Keratinocyte (primary cell): Measurements from ENCODE around the gene MDM2. TPM values are rescaled to one million over a fixed set of nuclear protein-coding genes. Genes with fewer than 3 reads are reported as not detected.

ENCODE experiments used
- DNase-seq: peaks from one replicate; pipeline ENCODE4 v3.0.0-alpha.2; 2011; ENCODE audit warnings: low read depth, missing footprints, low spot score
- FAIRE-seq: peaks from 2 replicates; lab custom pipeline; 2011; peaks lifted over from hg19 to GRCh38; lab: Jason Lieb, UNC
- H2AFZ ChIP-seq: 2 replicates; pipeline ENCODE4 v1.6.0; 2012; ENCODE audit warnings: low read length, control low read depth, inconsistent platforms; ENCODE audit not compliant: control insufficient read depth
- H3K27ac ChIP-seq: 2 replicates; pipeline ENCODE4 v1.5.1; 2011; ENCODE audit warnings: low read length; ENCODE audit not compliant: control insufficient read depth, insufficient read depth
- H3K27me3 ChIP-seq: 3 replicates; pipeline ENCODE4 v1.6.0; 2011; ENCODE audit warnings: low read length; ENCODE audit not compliant: control insufficient read depth, insufficient read depth; ENCODE audit errors: extremely low read depth
- H3K36me3 ChIP-seq, 2 experiments: 2 replicates in 1 of 2; 3 replicates in 1 of 2; pipeline ENCODE4 v1.5.1; 2011; ENCODE audit warnings: low read length in 2 of 2, mild to moderate bottlenecking in 1 of 2; ENCODE audit not compliant: control insufficient read depth in 2 of 2, insufficient read depth in 2 of 2; ENCODE audit errors: extremely low read depth in 1 of 2
- H3K4me1 ChIP-seq: 3 replicates; pipeline ENCODE4 v1.5.1; 2011; ENCODE audit warnings: low read length; ENCODE audit not compliant: control insufficient read depth, insufficient read depth; ENCODE audit errors: extremely low read depth
- H3K4me2 ChIP-seq: 3 replicates; pipeline ENCODE4 v1.6.0; 2011; ENCODE audit warnings: low read depth, low read length; ENCODE audit not compliant: control insufficient read depth, insufficient read depth; ENCODE audit errors: extremely low read depth
- H3K4me3 ChIP-seq, 3 experiments: fragments of 200-600 bp in 1 of 3; sonication (generic) in 1 of 3; 2 replicates in 2 of 3; 3 replicates in 1 of 3; pipeline ENCODE4 v1.5.1; 2011 to 2016; ENCODE audit warnings: low read length in 3 of 3, mild to moderate bottlenecking in 3 of 3, control low read depth in 2 of 3, inconsistent platforms in 1 of 3, low read depth in 1 of 3, mixed read lengths in 1 of 3, mixed run types in 1 of 3, moderate library complexity in 1 of 3; ENCODE audit not compliant: control insufficient read depth in 2 of 3, insufficient read depth in 2 of 3; ENCODE audit errors: extremely low read depth in 1 of 3
- H3K79me2 ChIP-seq: 2 replicates; pipeline ENCODE4 v1.6.0; 2012; ENCODE audit warnings: low read length; ENCODE audit not compliant: control insufficient read depth, insufficient read depth
- H3K9ac ChIP-seq: 3 replicates; pipeline ENCODE4 v1.6.0; 2011; ENCODE audit warnings: low read length; ENCODE audit not compliant: control insufficient read depth, insufficient read depth; ENCODE audit errors: extremely low read depth
- H3K9me1 ChIP-seq: 3 replicates; pipeline ENCODE4 v1.6.0; 2011; ENCODE audit warnings: low read length; ENCODE audit not compliant: control insufficient read depth, insufficient read depth; ENCODE audit errors: extremely low read depth
- H3K9me3 ChIP-seq: 2 replicates; pipeline ENCODE4 v1.5.1; 2012; ENCODE audit warnings: low read depth, low read length; ENCODE audit not compliant: control insufficient read depth
- H4K20me1 ChIP-seq: 3 replicates; pipeline ENCODE4 v1.6.0; 2011; ENCODE audit warnings: low read length; ENCODE audit not compliant: control insufficient read depth, insufficient read depth; ENCODE audit errors: extremely low read depth
- EZH2 ChIP-seq: IDR thresholded peaks from one replicate; pipeline ENCODE4 v1.6.1; 2012; ENCODE audit warnings: inconsistent platforms, mild to moderate bottlenecking, low read length, moderate library complexity
- dilution Hi-C: fragments of 300-500 bp; cut with MboI; formaldehyde crosslinking; loops from one replicate; pipeline ENCODE4 v1.7.0; 2020; ENCODE audit warnings: low sequenced_read_pairs; ENCODE audit not compliant: extremely low pct_ligation_motif_present
- polyA plus RNA-seq, 5 experiments: library from polyadenylated mRNA; depleted of rRNA in 3 of 5; stranded (reverse) in 3 of 5; stranded (forward) in 1 of 5; unstranded in 1 of 5; fragments of >200 nt; gene quantifications; 1 replicate in 1 of 5; 2 replicates in 3 of 5; 3 replicates in 1 of 5; pipeline versions ENCODE4 v1.2.1 to v1.2.3, GENCODE V29; 2011 to 2012; ENCODE audit warnings: missing spikeins in 2 of 5, low read depth in 1 of 5, low replicate concordance in 1 of 5
- TF ChIP-seq, protein P1 (sequence below), 3 experiments: IDR thresholded peaks in 1 of 3; conservative IDR thresholded peaks in 1 of 3; optimal IDR thresholded peaks in 1 of 3; 2 replicates in 2 of 3; 3 replicates in 1 of 3; pipeline versions ENCODE3 to v1.5.1; 2011; ENCODE audit warnings: low read length in 3 of 3, mild to moderate bottlenecking in 3 of 3, moderate library complexity in 2 of 3, control low read depth in 1 of 3, inconsistent platforms in 1 of 3; ENCODE audit not compliant: insufficient read depth in 2 of 3; ENCODE audit errors: extremely low read depth in 1 of 3

Gene MDM2
- polyA plus RNA-seq, 1 donor (not counting 4 experiments of a cell fraction or from before 2014, with no cell fraction given) = 55.0 TPM

GRCh38 chr12:68880660-68881325, 72.8 kb downstream of the MDM2 start:
- no peaks in the 10 kb centered on the region for H3K9me1 ChIP-seq
- H4K20me1 ChIP-seq = no peaks in the 10 kb centered on the region
- H3K79me2 ChIP-seq = no peaks in the 10 kb centered on the region
- FAIRE-seq (no peak), DNase-seq (no peak)
- no peak overlapping the region for H3K9ac ChIP-seq
- H3K4me2 ChIP-seq = no peak overlapping the region
- TF ChIP-seq, protein P1, sequence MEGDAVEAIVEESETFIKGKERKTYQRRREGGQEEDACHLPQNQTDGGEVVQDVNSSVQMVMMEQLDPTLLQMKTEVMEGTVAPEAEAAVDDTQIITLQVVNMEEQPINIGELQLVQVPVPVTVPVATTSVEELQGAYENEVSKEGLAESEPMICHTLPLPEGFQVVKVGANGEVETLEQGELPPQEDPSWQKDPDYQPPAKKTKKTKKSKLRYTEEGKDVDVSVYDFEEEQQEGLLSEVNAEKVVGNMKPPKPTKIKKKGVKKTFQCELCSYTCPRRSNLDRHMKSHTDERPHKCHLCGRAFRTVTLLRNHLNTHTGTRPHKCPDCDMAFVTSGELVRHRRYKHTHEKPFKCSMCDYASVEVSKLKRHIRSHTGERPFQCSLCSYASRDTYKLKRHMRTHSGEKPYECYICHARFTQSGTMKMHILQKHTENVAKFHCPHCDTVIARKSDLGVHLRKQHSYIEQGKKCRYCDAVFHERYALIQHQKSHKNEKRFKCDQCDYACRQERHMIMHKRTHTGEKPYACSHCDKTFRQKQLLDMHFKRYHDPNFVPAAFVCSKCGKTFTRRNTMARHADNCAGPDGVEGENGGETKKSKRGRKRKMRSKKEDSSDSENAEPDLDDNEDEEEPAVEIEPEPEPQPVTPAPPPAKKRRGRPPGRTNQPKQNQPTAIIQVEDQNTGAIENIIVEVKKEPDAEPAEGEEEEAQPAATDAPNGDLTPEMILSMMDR (optimal IDR thresholded peaks at IDR 0.05 in 1 of 3, IDR thresholded peaks at IDR 0.05 in 1 of 3, conservative IDR thresholded peaks at IDR 0.05 in 1 of 3; ENCODE audit: extremely low read depth in 1 of 3, insufficient read depth in 2 of 3, low read length in 3 of 3) = no peak
- TF ChIP-seq EZH2 = no peak
- H3K27ac ChIP-seq = no peak overlapping the region
- no peak overlapping the region for H2AFZ ChIP-seq
- no peaks in the 10 kb centered on the region for H3K36me3 ChIP-seq
- H3K9me3 ChIP-seq = no peaks in the 10 kb centered on the region
- no peak overlapping the region for H3K4me3 ChIP-seq
- no peaks in the 10 kb centered on the region for H3K27me3 ChIP-seq
- H3K4me1 ChIP-seq = no peaks in the 10 kb centered on the region
- dilution Hi-C loops = no loop called here

DNA sequence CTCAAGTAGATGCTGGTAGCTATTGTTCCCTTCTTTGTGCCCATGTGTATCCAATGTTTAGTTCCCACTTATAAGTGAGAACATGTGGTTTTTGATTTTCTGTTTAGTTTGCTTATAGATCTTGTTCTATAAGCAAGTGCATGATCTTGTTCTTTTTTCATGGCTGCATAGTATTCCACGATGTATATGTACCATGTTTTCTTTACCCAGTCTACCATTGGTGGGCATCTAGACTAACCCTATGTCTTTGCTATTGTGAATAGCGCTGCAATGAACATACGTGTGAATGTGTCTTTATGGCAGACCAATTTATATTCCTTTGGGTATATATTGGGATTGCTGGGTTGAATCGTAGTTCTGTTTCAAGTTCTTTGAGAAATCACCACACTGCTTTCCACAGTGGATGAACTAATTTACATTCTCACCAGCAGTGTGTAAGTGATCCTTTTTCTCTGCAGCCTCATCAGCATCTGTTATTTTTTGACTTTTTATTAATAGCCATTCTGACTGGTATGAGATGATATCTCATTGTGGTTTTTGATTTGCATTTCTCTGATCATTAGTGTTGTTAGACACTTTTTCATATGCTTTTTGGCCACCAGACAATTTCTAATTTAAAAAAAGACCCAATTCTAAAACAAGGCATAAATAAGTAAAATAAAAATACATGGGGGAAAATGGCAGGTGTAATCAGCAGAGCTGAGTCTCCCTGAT, 74.4 kb downstream of the MDM2 start:
- no peak overlapping the region for H3K4me3 ChIP-seq
- no peaks in the 10 kb centered on the region for H3K79me2 ChIP-seq
- no peaks in the 10 kb centered on the region for H3K9me3 ChIP-seq
- FAIRE-seq = no peak
- H2AFZ ChIP-seq = no peak overlapping the region
- no peaks in the 10 kb centered on the region for H4K20me1 ChIP-seq
- H3K4me1 ChIP-seq = no peaks in the 10 kb centered on the region
- H3K27ac ChIP-seq = no peak overlapping the region
- dilution Hi-C loops = no loop called here
- no peak for TF ChIP-seq EZH2
- TF ChIP-seq, protein P1 (optimal IDR thresholded peaks at IDR 0.05 in 1 of 3, IDR thresholded peaks at IDR 0.05 in 1 of 3, conservative IDR thresholded peaks at IDR 0.05 in 1 of 3; ENCODE audit: extremely low read depth in 1 of 3, insufficient read depth in 2 of 3, low read length in 3 of 3) = no peak
- H3K36me3 ChIP-seq = no peaks in the 10 kb centered on the region
- H3K4me2 ChIP-seq = no peak overlapping the region
- H3K27me3 ChIP-seq = no peaks in the 10 kb centered on the region
- H3K9me1 ChIP-seq = no peaks in the 10 kb centered on the region
- no peak for DNase-seq
- no peak overlapping the region for H3K9ac ChIP-seq
